ENCODE measurements around the gene DOCK10. TPM values are rescaled to one million over a fixed set of nuclear protein-coding genes. Genes with fewer than 3 reads are reported as not detected.

The DOCK10 gene
- total RNA-seq, 2 experiments from 2014 or later, result 223 to 239 TPM

GRCh38 chr2:224930990-224931389 is 111.3 kb downstream of the DOCK10 start:
- ChIA-PET CTCF (interaction anchor here (0.6 to 2.9 kb wide), 5 partner anchors 10 to 80 kb away, joined by 3 to 9 read pairs (median 3); no protein-coding TSS in a partner anchor), POLR2A (interaction anchor here (1.5 to 11.6 kb wide), 2 partner anchors 9 to 13 kb away, joined by 7 to 546 read pairs; no protein-coding TSS in a partner anchor)
- peak overlapping the region; percentile 54 for H3K4me3 Mint-ChIP-seq
- peaks cover 82% of the 10 kb centered on the region for H3K36me3 Mint-ChIP-seq (ENCODE audit: low read depth)
- no peaks in the 10 kb centered on the region for H3K27me3 Mint-ChIP-seq
- H3K9me3 Mint-ChIP-seq, result no peaks in the 10 kb centered on the region
- DNase-seq, result no peak
- peaks cover 94% of the 10 kb centered on the region for H3K4me1 Mint-ChIP-seq
- peak overlapping the region; percentile 92 for H3K27ac Mint-ChIP-seq

DNA sequence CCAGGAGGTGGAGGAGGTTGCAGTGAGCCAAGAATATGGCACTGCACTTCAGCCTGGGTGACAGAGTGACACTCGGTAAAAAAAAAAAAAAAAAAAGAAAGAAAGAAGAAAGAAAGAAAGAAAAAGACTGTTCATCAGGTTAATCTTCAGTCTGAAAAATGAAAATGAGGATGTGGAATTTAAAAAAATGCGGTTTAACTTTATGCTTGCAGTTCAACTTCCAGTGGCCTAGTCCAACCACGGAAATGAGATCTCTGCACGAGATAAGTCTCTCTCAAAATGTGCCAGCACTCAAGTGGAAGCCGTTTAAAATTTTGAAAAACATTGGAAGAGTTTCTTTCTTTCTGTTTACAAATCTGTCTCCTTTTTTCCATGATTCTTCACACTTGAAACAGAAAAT is 112.1 kb downstream of the DOCK10 start:
- peak overlapping the region; percentile 92 for H3K27ac Mint-ChIP-seq
- peak; percentile 63 for DNase-seq
- peaks cover 88% of the 10 kb centered on the region for H3K36me3 Mint-ChIP-seq (ENCODE audit: low read depth)
- H3K4me1 Mint-ChIP-seq, result peaks cover 99% of the 10 kb centered on the region
- ChIA-PET POLR2A (interaction anchor here (1.5 to 11.6 kb wide), 3 partner anchors 8 to 111 kb away, joined by 7 to 546 read pairs (median 47); partner anchors contain the start of gene DOCK10), CTCF (interaction anchor here (0.9 to 1.4 kb wide), 3 partner anchors 71 to 81 kb away, joined by 3 to 4 read pairs (median 3); no protein-coding TSS in a partner anchor)
- H3K9me3 Mint-ChIP-seq, result no peaks in the 10 kb centered on the region
- no peaks in the 10 kb centered on the region for H3K27me3 Mint-ChIP-seq
- H3K4me3 Mint-ChIP-seq, result peak overlapping the region; percentile 54

GRCh38 chr2:224929512-224929911 is 112.8 kb downstream of the DOCK10 start:
- no peaks in the 10 kb centered on the region for H3K27me3 Mint-ChIP-seq

GRCh38 chr2:224927646-224928173 is 114.6 kb downstream of the DOCK10 start:
- peak overlapping the region; percentile 92 for H3K27ac Mint-ChIP-seq
- peak; percentile 83 for DNase-seq
- peaks cover 99% of the 10 kb centered on the region for H3K4me1 Mint-ChIP-seq
- POLR2A ChIA-PET, result interaction anchor here (0.7 to 11.6 kb wide), 14 partner anchors 16 to 1908 kb away, joined by 3 to 546 read pairs (median 6); partner anchors contain the start of genes CUL3, DOCK10 and RHBDD1
- H3K36me3 Mint-ChIP-seq (ENCODE audit: low read depth), result peaks cover 95% of the 10 kb centered on the region
- CTCF ChIA-PET, result interaction anchor here (1.4 to 2.7 kb wide), 10 partner anchors 9 to 74 kb away, joined by 4 to 13 read pairs (median 6); no protein-coding TSS in a partner anchor
- no peaks in the 10 kb centered on the region for H3K9me3 Mint-ChIP-seq
- H3K27me3 Mint-ChIP-seq, result no peaks in the 10 kb centered on the region
- peak overlapping the region; percentile 46 for H3K4me3 Mint-ChIP-seq

More at GRCh38 chr2:224929512-224929911, 112.8 kb downstream of the DOCK10 start:
- CTCF ChIA-PET, result interaction anchor here (0.6 kb wide), 1 partner anchor 153 kb away, joined by 3 read pairs; no protein-coding TSS in a partner anchor
- peak overlapping the region; percentile 92 for H3K27ac Mint-ChIP-seq
- peaks cover 99% of the 10 kb centered on the region for H3K4me1 Mint-ChIP-seq
- DNase-seq, result no peak
- H3K4me3 Mint-ChIP-seq, result peak overlapping the region; percentile 54
- H3K36me3 Mint-ChIP-seq (ENCODE audit: low read depth), result peaks cover 89% of the 10 kb centered on the region
- H3K9me3 Mint-ChIP-seq, result no peaks in the 10 kb centered on the region
- POLR2A ChIA-PET, result interaction anchor here (1.2 to 11.6 kb wide), 4 partner anchors 15 to 112 kb away, joined by 4 to 546 read pairs (median 32); partner anchors contain the start of gene DOCK10

- no peaks in the 10 kb centered on the region for H3K27me3 Mint-ChIP-seq
- H3K36me3 Mint-ChIP-seq (ENCODE audit: low read depth), result peaks cover 91% of the 10 kb centered on the region
- peaks cover 99% of the 10 kb centered on the region for H3K4me1 Mint-ChIP-seq
- DNase-seq, result no peak
- no peaks in the 10 kb centered on the region for H3K9me3 Mint-ChIP-seq
- CTCF ChIA-PET, result interaction anchor here (1.4 to 2.7 kb wide), 10 partner anchors 10 to 74 kb away, joined by 4 to 13 read pairs (median 6); no protein-coding TSS in a partner anchor
- H3K4me3 Mint-ChIP-seq, result peak overlapping the region; percentile 46
- H3K27ac Mint-ChIP-seq, result peak overlapping the region; percentile 92
- POLR2A ChIA-PET, result interaction anchor here (0.9 to 11.6 kb wide), 13 partner anchors 16 to 1909 kb away, joined by 3 to 546 read pairs (median 8); partner anchors contain the start of genes CUL3, DOCK10 and RHBDD1
These were observed 115.3 kb downstream of the DOCK10 start for GRCh38 chr2:224927011-224927410.

DNA sequence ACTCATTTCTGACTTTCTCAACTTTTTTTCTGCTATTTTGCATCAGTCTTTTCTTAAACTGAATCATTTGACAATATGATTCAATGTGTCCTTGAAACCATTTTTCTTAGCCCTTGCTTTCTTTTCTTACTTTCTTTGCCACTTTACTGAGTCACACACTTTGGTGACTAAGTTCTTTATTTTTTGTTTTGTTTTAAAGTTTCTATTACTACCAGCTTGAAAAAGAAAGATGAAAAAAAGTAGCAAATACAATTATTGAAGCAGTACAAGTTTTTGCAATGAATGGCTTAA is 116.5 kb downstream of the DOCK10 start:
- Mint-ChIP-seq H3K4me3 (peak overlapping the region; percentile 38), H3K4me1 (peaks cover 94% of the 10 kb centered on the region), H3K9me3 (no peaks in the 10 kb centered on the region), H3K36me3 (ENCODE audit: low read depth) (peaks cover 79% of the 10 kb centered on the region), H3K27me3 (no peaks in the 10 kb centered on the region), H3K27ac (peak overlapping the region; percentile 92)
- ChIA-PET CTCF (interaction anchor here (0.7 to 2.7 kb wide), 3 partner anchors 13 to 77 kb away, joined by 3 to 10 read pairs (median 4); no protein-coding TSS in a partner anchor), POLR2A (interaction anchor here (1.1 to 11.6 kb wide), 7 partner anchors 18 to 116 kb away, joined by 3 to 546 read pairs (median 8); partner anchors contain the start of gene DOCK10)
- no peak for DNase-seq

GRCh38 chr2:224925061-224925809 is 117.0 kb downstream of the DOCK10 start:
- CTCF ChIA-PET, result interaction anchor here (0.7 to 2.7 kb wide), 3 partner anchors 14 to 78 kb away, joined by 3 to 10 read pairs (median 4); no protein-coding TSS in a partner anchor
- H3K36me3 Mint-ChIP-seq (ENCODE audit: low read depth), result peaks cover 74% of the 10 kb centered on the region
- peak overlapping the region; percentile 38 for H3K4me3 Mint-ChIP-seq
- POLR2A ChIA-PET, result interaction anchor here (1.0 to 11.6 kb wide), 7 partner anchors 8 to 116 kb away, joined by 3 to 546 read pairs (median 4); partner anchors contain the start of gene DOCK10
- peaks cover 90% of the 10 kb centered on the region for H3K4me1 Mint-ChIP-seq
- H3K27me3 Mint-ChIP-seq, result no peaks in the 10 kb centered on the region
- DNase-seq, result no peak
- no peaks in the 10 kb centered on the region for H3K9me3 Mint-ChIP-seq
- peak overlapping the region; percentile 92 for H3K27ac Mint-ChIP-seq

GRCh38 chr2:224924631-224925030 is 117.6 kb downstream of the DOCK10 start:
- Mint-ChIP-seq H3K9me3 (no peaks in the 10 kb centered on the region), H3K4me3 (peak overlapping the region; percentile 38), H3K27me3 (no peaks in the 10 kb centered on the region), H3K27ac (peak overlapping the region; percentile 92), H3K36me3 (ENCODE audit: low read depth) (peaks cover 68% of the 10 kb centered on the region), H3K4me1 (peaks cover 84% of the 10 kb centered on the region)
- no peak for DNase-seq
- ChIA-PET POLR2A (interaction anchor here (0.5 to 11.6 kb wide), 3 partner anchors 8 to 60 kb away, joined by 3 to 546 read pairs (median 3); no protein-coding TSS in a partner anchor), CTCF (no interaction called here)

DNA sequence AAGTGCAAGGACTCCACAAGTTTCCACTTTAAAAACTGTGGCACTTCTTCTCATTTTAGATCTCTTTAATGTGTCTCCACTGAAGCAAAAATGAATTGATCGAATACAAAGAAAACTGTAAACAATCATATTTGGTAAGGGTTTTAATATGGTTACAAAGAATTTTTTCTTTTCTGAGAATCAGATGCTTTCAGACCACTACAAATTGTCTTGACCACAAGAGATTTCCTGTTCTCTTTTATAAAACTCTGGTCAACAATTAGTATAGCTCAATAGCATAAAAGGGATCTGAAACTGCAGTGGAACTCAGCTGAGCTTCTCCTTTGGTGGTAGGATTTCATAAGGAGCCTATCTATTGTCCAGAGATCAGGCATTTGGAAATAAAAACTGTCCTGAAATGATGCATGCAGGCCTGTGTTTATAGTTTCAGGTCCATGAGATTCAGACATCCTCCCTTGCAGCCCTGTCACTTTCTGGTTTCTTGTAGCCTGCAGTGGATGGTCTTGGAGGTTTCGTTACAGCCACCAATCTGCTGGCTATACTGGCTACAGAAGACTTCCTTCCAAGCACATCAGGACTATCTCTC is 120.0 kb downstream of the DOCK10 start:
- no peak for DNase-seq
- Mint-ChIP-seq H3K9me3 (no peaks in the 10 kb centered on the region), H3K4me1 (peaks cover 60% of the 10 kb centered on the region), H3K36me3 (ENCODE audit: low read depth) (peaks cover 46% of the 10 kb centered on the region), H3K27me3 (no peaks in the 10 kb centered on the region), H3K4me3 (peak overlapping the region; percentile 14), H3K27ac (peak overlapping the region; percentile 92)
- ChIA-PET CTCF (interaction anchor here (0.7 to 1.1 kb wide), 6 partner anchors 11 to 81 kb away, joined by 3 to 4 read pairs (median 3); no protein-coding TSS in a partner anchor), POLR2A (interaction anchor here (0.9 to 2.6 kb wide), 12 partner anchors 9 to 130 kb away, joined by 3 to 40 read pairs (median 4); no protein-coding TSS in a partner anchor)

- Mint-ChIP-seq H3K27ac (no peak overlapping the region), H3K9me3 (no peaks in the 10 kb centered on the region), H3K27me3 (no peaks in the 10 kb centered on the region), H3K36me3 (ENCODE audit: low read depth) (peaks cover 40% of the 10 kb centered on the region), H3K4me3 (no peak overlapping the region), H3K4me1 (peaks cover 43% of the 10 kb centered on the region)
- no peak for DNase-seq
- ChIA-PET CTCF (interaction anchor here (0.9 kb wide), 1 partner anchor 85 kb away, joined by 3 read pairs; no protein-coding TSS in a partner anchor), POLR2A (interaction anchor here (1.0 to 1.7 kb wide), 2 partner anchors 9 to 25 kb away, joined by 3 to 9 read pairs; no protein-coding TSS in a partner anchor)
These were observed 122.7 kb downstream of the DOCK10 start for GRCh38 chr2:224919472-224920110.

GRCh38 chr2:224918626-224919471 is 123.4 kb downstream of the DOCK10 start:
- DNase-seq, result no peak
- ChIA-PET POLR2A (no interaction called here), CTCF (no interaction called here)
- Mint-ChIP-seq H3K36me3 (ENCODE audit: low read depth) (peaks cover 39% of the 10 kb centered on the region), H3K9me3 (no peaks in the 10 kb centered on the region), H3K27me3 (no peaks in the 10 kb centered on the region), H3K4me1 (peaks cover 36% of the 10 kb centered on the region), H3K4me3 (no peak overlapping the region), H3K27ac (no peak overlapping the region)

All from activated CD4-positive, alpha-beta memory T cell treated with anti-CD3 and anti-CD28 coated beads, Interleukin-2, amount 10 ng/mL, durations not matched to agents 7 days and 5 days (primary cell).